Measurements from ENCODE around the gene MOSMO. TPM values are rescaled to one million over a fixed set of nuclear protein-coding genes. Genes with fewer than 3 reads are reported as not detected.

Gene MOSMO
- total and polyA plus RNA-seq, 4 donors = 3.9 to 13.6 (median 4.5) TPM

- Histone ChIP-seq H3K27me3 (ENCODE audit: control insufficient read depth in 4 of 4, insufficient read depth in 4 of 4, low read length in 3 of 4) (no peaks in the 10 kb centered on the region), H3K27ac (ENCODE audit: low read depth in 1 of 2, low read length in 2 of 2) (no peak overlapping the region), H3K4me1 (ENCODE audit: control insufficient read depth in 4 of 4, insufficient read depth in 4 of 4, low read length in 3 of 4) (no peaks in the 10 kb centered on the region), H3K9ac (ENCODE audit: low read depth in 1 of 2, low read length in 2 of 2) (no peak overlapping the region), H3K9me3 (ENCODE audit: control insufficient read depth in 4 of 4, low read length in 3 of 4) (no peaks in the 10 kb centered on the region), H3K4me3 (ENCODE audit: low read depth in 1 of 3, low read length in 3 of 3) (no peak overlapping the region), H3K36me3 (ENCODE audit: control insufficient read depth in 4 of 4, insufficient read depth in 3 of 4, low read depth in 1 of 4, low read length in 3 of 4) (peaks cover 0 to 4% (median under 1%) of the 10 kb centered on the region in 4 donors)
- no peak for DNase-seq (ENCODE audit: low spot score)
- TF ChIP-seq REST (IDR thresholded peaks at IDR 0.05) (no peak), YY1 (IDR thresholded peaks at IDR 0.05) (no peak)
- 100% methylated on average over 1 of the region's 1 CpG for WGBS
Observed at GRCh38 chr16:22088642-22089041, 80.7 kb downstream of the MOSMO start.

GRCh38 chr16:22089910-22090309 is 82.0 kb downstream of the MOSMO start:
- TF ChIP-seq RXRA (IDR thresholded peaks at IDR 0.05) (no peak), JUND (IDR thresholded peaks at IDR 0.05) (no peak), MAX (IDR thresholded peaks at IDR 0.05) (no peak), HNF4G (IDR thresholded peaks at IDR 0.05) (no peak), GABPA (IDR thresholded peaks at IDR 0.05 in 1 of 2, conservative IDR thresholded peaks at IDR 0.05 in 1 of 2) (no peak), CTCF (IDR thresholded peaks at IDR 0.05; ENCODE audit: low read depth, low read length, missing input control) (no peak), SP1 (IDR thresholded peaks at IDR 0.05) (no peak), ATF3 (IDR thresholded peaks at IDR 0.05) (no peak), TAF1 (conservative IDR thresholded peaks at IDR 0.05) (no peak), YY1 (IDR thresholded peaks at IDR 0.05) (no peak), REST (IDR thresholded peaks at IDR 0.05) (no peak), ZBTB33 (IDR thresholded peaks at IDR 0.05) (no peak), HNF4A (conservative IDR thresholded peaks at IDR 0.05) (no peak), FOXA2 (IDR thresholded peaks at IDR 0.05) (no peak), RAD21 (IDR thresholded peaks at IDR 0.05) (no peak), FOXA1 (IDR thresholded peaks at IDR 0.05) (no peak), EGR1 (IDR thresholded peaks at IDR 0.05; ENCODE audit: low read depth in 2 of 2) (no peak), NR2F2 (IDR thresholded peaks at IDR 0.05) (no peak)
- H3K4me3 ChIP-seq (ENCODE audit: low read depth in 1 of 3, low read length in 3 of 3) = no peak overlapping the region
- DNase-seq (ENCODE audit: low spot score) = no peak
- H3K36me3 ChIP-seq (ENCODE audit: control insufficient read depth in 4 of 4, insufficient read depth in 3 of 4, low read depth in 1 of 4, low read length in 3 of 4) = peaks cover 0 to 4% (median under 1%) of the 10 kb centered on the region in 4 donors
- H3K27me3 ChIP-seq (ENCODE audit: control insufficient read depth in 4 of 4, insufficient read depth in 4 of 4, low read length in 3 of 4) = no peaks in the 10 kb centered on the region
- 89% methylated on average over 4 of the region's 4 CpGs for WGBS
- H3K4me1 ChIP-seq (ENCODE audit: control insufficient read depth in 4 of 4, insufficient read depth in 4 of 4, low read length in 3 of 4) = no peaks in the 10 kb centered on the region
- no peak overlapping the region for H3K9ac ChIP-seq (ENCODE audit: low read depth in 1 of 2, low read length in 2 of 2)
- H3K27ac ChIP-seq (ENCODE audit: low read depth in 1 of 2, low read length in 2 of 2) = no peak overlapping the region
- no peaks in the 10 kb centered on the region for H3K9me3 ChIP-seq (ENCODE audit: control insufficient read depth in 4 of 4, low read length in 3 of 4)

All from liver (tissue), 9 donors.